Inferior parietal cortex (tissue), 1 donor: ENCODE results near the gene PXT1.

ENCODE experiments used
- DNase-seq: peaks from one replicate; pipeline ENCODE4 v3.0.0-alpha.2; 2016; ENCODE audit errors: extremely low spot score

PXT1 gene

GRCh38 chr6:36387440-36388303, 55.0 kb downstream of the PXT1 start, which contains the start of gene ETV7:
TSS of gene ETV7 (minus strand) at chr6:36387669. CDS start at chr6:36387541, 128 bp downstream.
- DNase-seq, result no peak

- peak; percentile 21 for DNase-seq
These were observed 55.9 kb downstream of the PXT1 start for GRCh38 chr6:36386495-36387439.

GRCh38 chr6:36384095-36384494, 58.6 kb downstream of the PXT1 start:
- DNase-seq, result no peak

GRCh38 chr6:36383606-36384005, 59.0 kb downstream of the PXT1 start:
- DNase-seq, result no peak

GRCh38 chr6:36382976-36383375, 59.7 kb downstream of the PXT1 start:
- DNase-seq, result no peak

GRCh38 chr6:36381502-36382389, 60.9 kb downstream of the PXT1 start:
- DNase-seq, result no peak

GRCh38 chr6:36380166-36380565, 62.5 kb downstream of the PXT1 start:
- no peak for DNase-seq

GRCh38 chr6:36378936-36379335, 63.7 kb downstream of the PXT1 start:
- DNase-seq, result no peak

- DNase-seq, result no peak
These were observed 64.3 kb downstream of the PXT1 start for GRCh38 chr6:36378243-36378920.

- DNase-seq, result no peak
These were observed 65.1 kb downstream of the PXT1 start for GRCh38 chr6:36377594-36377993.

- DNase-seq, result no peak
These were observed 65.9 kb downstream of the PXT1 start for GRCh38 chr6:36376742-36377141.

- DNase-seq, result no peak
These were observed 66.5 kb downstream of the PXT1 start for GRCh38 chr6:36376183-36376582.

GRCh38 chr6:36375644-36376155, 67.0 kb downstream of the PXT1 start:
- DNase-seq, result no peak

GRCh38 chr6:36374972-36375371, 67.7 kb downstream of the PXT1 start:
- no peak for DNase-seq

GRCh38 chr6:36374194-36374593, 68.5 kb downstream of the PXT1 start:
- DNase-seq, result no peak

GRCh38 chr6:36373368-36374019, 69.2 kb downstream of the PXT1 start:
- DNase-seq, result no peak

- no peak for DNase-seq
These were observed 70.6 kb downstream of the PXT1 start for GRCh38 chr6:36372088-36372487.

GRCh38 chr6:36371211-36371610, 71.4 kb downstream of the PXT1 start:
- no peak for DNase-seq

GRCh38 chr6:36370638-36371037, 72.0 kb downstream of the PXT1 start:
- no peak for DNase-seq
